Fibroblast of mammary gland (primary cell): Measurements from ENCODE around the gene SCRT2.
A peak's percentile ranks its signal among the peaks of the same experiment; 100 is the strongest.
"Not testable (repeated sequence)": the region's sequence is repeated elsewhere in the genome, so short reads cannot be mapped to it uniquely, and the experiment has no call there.

Experiments used
- DNase-seq: peaks from one replicate; pipeline ENCODE4 v3.0.0-alpha.2; 2010; ENCODE audit warnings: low read depth
- H3K4me3 ChIP-seq: 2 replicates; pipeline ENCODE4 v1.5.1; 2011; ENCODE audit warnings: low read depth, mild to moderate bottlenecking, low read length, moderate library complexity; ENCODE audit not compliant: control insufficient read depth
- TF ChIP-seq, protein P1 (sequence below): conservative IDR thresholded peaks from 2 replicates; pipeline ENCODE4 v1.5.1; 2011; ENCODE audit warnings: low read depth, low read length, inconsistent platforms; ENCODE audit not compliant: control insufficient read depth, insufficient read depth

The SCRT2 gene

DNA sequence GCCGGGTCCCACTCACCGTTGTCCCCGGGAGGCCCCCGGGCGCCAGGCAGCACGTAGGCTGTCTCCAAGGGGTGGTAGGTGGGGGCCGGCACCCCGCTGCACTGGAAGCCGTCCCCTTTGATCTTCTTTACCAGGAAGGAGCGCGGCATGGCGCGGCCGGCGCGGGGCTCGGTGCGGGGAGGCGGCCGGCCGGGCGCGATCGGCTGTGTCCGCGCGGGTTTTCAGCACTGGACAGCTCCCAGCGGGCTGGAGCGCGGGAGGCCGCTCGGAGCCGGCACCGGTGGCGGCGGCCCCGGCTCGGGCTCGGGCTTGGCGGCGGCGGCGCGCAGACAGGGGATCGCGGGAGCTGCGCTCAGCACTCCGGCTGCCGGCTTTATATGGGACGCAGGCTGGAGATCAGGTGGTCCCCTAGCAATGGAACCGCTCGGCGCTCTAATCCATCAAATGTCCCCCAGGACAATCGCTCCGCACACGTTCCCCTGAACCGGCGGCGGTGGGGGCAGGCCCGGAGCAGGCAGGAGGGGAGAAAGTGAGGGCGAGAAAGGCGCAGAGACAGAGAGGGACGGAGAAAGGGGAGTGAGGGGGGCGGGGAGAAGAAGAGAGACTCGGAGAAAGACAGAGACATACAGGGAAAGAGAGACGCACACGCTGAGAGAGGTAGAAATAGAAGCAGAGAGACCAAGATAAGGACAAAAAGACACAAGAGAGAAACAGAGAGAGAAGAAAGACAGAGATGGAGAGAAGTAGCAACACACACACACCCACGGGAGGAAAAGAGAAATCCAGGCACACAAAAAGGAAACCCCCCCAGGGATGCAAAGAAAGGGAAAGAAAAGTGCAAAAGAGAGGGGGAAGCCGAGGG is at the start of gene SCRT2:
TSS of gene SCRT2 (minus strand) at position 350 of the 862 bp plus-strand sequence. CDS start at position 149, 201 bp downstream.
- H3K4me3 ChIP-seq, result no peak within 1 kb of the TSS
- TF ChIP-seq, protein P1, sequence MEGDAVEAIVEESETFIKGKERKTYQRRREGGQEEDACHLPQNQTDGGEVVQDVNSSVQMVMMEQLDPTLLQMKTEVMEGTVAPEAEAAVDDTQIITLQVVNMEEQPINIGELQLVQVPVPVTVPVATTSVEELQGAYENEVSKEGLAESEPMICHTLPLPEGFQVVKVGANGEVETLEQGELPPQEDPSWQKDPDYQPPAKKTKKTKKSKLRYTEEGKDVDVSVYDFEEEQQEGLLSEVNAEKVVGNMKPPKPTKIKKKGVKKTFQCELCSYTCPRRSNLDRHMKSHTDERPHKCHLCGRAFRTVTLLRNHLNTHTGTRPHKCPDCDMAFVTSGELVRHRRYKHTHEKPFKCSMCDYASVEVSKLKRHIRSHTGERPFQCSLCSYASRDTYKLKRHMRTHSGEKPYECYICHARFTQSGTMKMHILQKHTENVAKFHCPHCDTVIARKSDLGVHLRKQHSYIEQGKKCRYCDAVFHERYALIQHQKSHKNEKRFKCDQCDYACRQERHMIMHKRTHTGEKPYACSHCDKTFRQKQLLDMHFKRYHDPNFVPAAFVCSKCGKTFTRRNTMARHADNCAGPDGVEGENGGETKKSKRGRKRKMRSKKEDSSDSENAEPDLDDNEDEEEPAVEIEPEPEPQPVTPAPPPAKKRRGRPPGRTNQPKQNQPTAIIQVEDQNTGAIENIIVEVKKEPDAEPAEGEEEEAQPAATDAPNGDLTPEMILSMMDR, result no peak
- DNase-seq, result peak; percentile 50

DNA sequence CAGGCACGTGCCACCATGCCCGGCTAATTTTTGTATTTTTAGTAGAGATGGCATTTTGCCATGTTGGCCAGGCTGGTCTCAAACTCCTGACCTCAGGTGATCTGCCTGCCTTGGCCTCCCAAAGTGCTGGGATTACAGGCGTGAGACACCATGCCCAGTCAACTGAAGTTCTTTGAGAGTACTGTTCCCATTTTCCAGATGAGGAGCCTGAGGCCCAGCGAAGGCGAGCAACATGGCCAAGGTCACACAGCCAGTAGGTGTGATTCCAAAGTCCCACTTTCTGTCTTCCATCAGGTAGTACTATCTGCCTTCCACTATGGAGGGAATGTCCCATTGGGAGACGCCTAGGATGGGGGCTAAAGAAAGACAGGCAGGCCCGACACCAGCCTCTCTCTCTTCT is 49.2 kb upstream of the SCRT2 start:
- DNase-seq, H3K4me3 ChIP-seq: not testable (repeated sequence)

DNA sequence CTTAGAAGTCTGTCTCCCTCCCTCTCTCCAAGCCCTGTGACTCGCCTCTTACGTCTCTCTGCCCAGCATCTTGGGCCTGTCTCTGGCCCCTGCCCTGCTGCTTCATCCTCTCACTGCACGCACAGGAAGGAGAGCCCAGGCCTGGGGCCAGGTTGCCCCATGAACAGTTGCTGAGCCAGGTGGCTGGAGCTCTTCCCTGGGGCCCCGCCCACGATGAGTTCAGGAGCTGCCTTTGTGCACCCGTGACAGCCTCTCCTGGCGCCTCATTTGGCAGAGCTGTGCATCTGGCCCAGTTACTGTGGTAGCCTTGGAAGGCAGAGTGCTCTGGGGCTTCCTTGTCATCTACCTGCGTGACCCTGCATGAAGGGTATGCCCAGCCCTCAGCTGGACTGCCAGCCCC is 48.2 kb upstream of the SCRT2 start:
- H3K4me3 ChIP-seq, result no peak overlapping the region
- TF ChIP-seq, protein P1, result no peak
- DNase-seq, result no peak

DNA sequence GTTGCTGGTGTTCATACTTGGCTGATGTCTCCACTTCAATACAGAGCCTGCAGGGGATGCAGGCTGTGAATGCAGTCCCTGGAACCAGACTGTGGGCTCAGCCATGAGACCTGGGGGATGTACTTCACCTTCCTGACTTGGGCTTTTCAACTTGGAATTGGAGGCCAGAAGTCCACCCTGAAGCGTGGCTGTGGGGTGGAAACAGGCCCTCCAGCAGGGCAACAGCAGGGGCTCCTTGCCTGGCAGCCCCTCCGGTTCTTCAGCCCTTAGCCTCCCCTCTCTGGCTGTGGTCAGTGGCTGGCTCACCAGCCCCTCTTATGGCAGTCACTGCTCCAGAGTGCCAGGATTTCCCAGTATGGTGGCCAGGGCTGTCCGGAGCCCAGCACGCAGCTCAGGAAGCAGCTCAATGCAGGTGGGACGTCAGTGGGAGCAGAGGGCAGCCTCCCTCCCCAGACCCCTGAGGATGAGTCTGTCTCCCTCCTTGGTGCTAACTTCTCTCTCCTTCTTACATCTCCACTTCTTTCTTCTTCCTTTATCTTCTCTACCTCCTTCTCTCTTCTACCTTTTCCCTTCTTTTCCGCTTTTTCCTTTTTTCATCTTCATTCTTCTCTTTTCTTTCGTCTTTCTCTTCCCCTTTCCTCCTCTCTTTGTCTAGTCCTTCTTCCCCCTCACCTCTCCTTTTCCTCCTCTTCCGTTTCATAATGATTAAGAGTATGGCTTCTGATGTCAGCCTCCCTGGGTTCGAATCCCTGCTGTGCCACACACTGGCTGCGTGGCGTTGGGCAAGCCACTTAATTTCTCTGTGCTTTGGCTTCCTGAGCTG is 47.4 kb upstream of the SCRT2 start:
- DNase-seq, result no peak
- no peak overlapping the region for H3K4me3 ChIP-seq
- TF ChIP-seq, protein P1, result no peak

DNA sequence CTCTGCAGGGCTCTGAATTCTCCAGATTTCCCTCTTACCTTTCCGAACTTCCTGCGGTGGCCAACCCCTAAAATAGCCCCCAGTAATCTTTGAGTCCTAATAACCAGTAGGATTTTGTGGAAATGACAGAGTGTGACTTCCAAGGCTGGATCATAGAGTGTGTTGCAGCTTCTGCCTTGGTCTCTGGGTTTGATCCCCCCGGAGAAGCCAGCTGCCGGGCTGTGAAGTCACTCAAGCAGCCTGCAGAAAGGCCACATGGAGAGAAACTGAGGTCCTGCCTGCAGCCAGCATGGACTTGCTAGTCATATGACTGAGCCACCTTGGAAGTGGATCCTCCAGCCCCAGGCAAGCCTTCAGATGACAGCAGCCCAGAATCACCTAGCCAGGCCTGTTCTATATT is 46.3 kb upstream of the SCRT2 start:
- TF ChIP-seq, protein P1, result no peak
- H3K4me3 ChIP-seq, result no peak overlapping the region
- no peak for DNase-seq

DNA sequence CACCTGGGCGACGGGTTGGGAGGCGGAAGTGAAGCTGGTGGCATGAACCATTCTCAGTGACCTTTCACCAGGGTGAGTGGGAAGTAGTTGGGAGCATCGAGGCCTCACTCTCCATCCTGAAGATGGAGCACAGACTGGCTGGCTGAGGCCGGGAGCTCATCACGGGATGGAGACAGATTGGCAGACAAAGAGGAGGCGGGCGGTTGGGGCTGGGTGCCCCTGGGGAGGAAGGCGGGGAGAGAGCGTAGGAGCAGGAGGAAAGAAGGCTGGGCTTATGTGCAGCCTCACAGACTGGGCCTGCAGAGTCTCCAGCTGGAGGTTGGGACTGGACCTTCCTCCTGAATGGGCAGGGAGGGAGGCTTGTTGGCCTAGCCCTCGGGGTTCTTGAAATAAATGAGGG is 44.2 kb upstream of the SCRT2 start:
- no peak for DNase-seq
- no peak overlapping the region for H3K4me3 ChIP-seq
- TF ChIP-seq, protein P1, result no peak

DNA sequence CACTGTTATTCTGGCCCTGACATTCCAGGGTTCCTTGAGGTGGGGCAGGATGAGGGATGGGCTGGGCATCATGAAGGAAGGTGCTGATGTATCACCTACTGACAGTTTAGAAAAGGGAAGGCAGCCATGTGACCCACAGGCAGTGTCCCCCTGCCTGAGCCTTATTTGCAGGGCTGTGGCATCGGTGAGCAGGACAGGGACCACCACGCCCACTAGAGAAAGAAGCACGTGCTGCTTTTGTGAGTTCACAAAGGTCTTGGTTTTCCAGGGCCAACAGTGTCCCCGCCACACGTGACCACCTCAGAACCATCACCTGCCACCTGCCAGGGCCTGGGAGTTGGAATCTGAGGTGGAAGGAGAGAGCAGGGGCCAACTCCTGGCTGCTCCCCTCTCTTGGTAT is 43.5 kb upstream of the SCRT2 start:
- TF ChIP-seq, protein P1, result no peak
- no peak for DNase-seq
- H3K4me3 ChIP-seq, result no peak overlapping the region
